HG03469 (cell line): Measurements from ENCODE around the gene NARS2.
"Not testable (repeated sequence)": the region's sequence is repeated elsewhere in the genome, so short reads cannot be mapped to it uniquely, and the experiment has no call there.

Experiments
- ATAC-seq: cut with Tn5 transposase; IDR thresholded peaks from one replicate; pipeline ENCODE4 v1.9.1; 2021; ENCODE audit warnings: mild to moderate bottlenecking, moderate library complexity, moderate number of reproducible peaks; ENCODE audit not compliant: unreplicated experiment

The NARS2 gene

DNA sequence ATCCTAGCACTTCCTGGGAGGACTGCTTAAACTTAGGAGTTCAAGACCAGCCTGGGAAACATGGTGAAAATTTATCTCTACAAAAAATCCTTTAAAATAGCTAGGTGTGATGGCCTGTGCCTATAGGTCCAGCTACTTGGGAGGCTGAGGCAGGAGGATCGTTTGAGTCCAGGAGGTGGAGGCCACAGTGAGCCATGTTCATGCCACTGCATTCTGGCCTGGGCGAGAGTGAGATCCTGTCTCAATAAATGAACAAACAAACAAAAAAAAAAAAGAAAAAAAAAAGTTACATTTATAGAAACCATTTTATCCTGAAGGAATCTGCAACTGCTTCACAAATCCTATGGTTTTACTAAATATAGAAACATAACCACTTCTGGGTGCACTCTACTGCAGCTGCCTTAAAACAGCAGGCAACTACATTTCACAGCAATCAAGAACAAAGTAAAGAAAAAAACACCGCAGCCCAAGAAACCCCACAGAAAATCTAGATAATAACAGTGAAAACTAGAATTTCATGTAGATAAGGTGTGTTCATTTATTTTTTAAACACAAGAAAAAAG lies 81.2 kb downstream of the NARS2 start:
- no peak for ATAC-seq

DNA sequence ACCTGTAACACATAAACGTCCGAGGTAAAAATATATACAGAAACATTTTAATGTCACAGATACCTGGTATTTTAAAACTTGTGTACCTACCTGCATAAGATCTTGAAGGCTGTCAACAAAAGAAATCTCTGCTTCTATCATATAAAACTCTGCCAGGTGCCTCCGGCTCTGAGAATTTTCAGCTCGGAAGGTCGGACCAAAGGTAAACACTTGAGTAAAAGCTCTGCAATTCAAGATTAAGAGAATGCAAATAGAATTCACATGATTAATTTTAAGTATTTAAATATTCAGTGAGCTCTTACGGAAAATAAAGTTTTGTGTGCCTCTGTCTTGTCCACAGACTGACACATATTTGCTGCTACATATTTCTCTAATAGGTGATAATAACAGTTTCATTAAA lies 81.7 kb downstream of the NARS2 start:
- ATAC-seq: no peak

DNA sequence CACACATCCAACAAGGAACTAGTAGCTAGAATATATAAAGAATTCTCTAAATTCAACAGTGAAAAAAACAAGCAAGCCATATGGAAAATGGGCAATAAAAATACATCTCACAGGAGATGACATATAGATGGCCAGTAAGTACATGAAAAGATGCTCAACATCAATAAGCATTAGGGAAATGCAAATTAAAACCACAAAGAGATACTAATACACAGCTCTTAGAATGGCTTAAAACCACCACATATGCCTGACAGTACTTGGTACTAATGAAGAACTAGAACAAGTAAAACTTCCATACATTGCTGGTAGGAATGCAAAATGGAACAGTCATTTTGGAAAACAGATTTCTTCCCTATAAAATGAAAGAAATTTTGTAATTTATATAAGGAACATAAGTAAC lies 85.5 kb downstream of the NARS2 start:
- ATAC-seq: no peak

DNA sequence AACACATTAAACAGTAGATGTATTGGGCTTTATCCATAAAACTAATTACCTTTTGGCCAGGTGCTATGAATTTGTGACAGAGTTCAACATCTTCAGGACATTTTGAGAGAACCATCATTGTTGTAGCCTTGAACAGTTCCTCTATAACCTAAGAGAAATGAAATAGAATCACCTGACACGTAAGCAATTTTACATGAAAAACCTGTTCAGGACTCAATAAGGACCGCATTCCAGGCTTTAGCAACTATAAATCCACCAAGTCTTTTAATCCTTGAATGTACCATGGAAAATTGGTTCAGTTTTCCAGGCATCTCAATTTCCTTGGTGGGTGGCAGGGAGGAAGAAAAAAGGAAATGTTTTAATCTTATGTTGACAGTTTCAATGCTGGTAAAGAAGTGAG lies 96.1 kb downstream of the NARS2 start:
- ATAC-seq: no peak

DNA sequence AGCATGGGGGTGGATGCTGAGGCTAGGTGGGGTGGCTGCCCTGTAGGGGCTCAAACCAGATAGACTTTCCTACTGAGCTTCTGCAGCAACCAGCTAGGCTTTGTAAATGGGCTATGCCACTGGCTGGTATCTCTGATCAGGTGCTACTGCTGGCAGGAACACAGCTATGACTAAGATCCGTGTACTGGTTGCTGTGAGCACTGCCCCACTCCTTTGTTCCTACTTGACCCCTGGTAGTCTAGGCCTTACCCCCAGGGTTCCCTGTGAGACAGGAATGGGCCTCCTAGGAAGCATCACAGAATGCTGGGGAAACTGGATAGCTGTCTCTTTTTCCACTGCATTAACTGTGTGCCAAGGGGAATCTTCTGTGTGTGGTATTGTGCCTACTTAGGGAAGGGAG lies 98.6 kb downstream of the NARS2 start:
- ATAC-seq: no peak

DNA sequence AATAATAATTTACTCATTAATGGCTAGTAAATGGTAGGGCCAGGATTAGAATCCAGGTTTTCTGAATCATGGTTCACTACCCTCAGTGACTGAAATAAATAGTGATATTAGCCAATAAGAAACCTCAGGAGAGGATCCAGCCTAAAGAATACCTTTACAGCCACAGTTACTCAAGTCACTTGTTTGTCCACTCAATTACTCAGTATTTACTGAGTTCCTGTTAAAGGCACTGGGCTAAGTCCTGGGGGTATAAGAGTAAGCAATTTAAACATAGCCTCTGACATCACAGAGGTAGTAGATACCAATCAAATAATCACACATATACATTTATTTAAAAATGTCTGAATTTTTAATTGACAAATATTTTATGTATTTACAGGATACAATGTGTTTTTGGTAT lies 100.2 kb downstream of the NARS2 start:
- ATAC-seq: no peak

DNA sequence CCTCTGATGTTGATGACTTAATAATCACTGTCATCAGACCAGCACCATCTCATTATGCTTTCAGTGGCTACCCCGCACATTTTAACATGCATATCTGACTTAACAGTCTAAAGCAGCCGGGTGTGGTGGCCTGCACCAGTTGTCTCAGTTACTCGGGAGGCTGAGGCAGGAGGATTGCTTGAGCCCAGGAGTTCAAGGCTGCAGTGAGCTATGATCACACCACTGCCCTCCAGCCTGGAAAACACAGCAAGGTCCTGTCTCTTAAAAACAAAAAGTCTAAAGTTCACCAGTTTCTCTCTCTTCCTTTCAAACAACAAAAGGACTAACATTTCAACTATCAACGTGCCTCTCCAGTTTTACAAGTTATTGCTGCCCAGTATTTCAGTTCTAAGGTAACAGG lies 101.8 kb downstream of the NARS2 start:
- ATAC-seq: no peak

DNA sequence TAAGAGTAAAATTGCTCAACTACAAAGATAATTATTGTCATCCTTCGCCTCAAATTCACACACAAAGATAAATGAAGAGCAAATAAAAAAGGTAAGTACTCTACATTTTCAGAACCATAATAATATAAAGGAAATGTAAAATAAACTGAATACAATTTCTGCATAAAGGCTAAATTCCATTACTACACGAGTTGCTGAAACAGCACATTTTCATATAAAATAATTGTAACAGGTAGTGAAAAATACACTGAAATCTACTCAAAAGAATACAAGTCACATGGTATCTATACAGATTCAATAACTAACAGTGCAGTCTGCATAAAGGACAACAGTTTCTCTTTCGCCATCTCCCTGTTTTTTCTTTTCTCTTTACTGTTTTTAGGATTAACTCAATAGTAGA lies 102.3 kb downstream of the NARS2 start:
- no peak for ATAC-seq

DNA sequence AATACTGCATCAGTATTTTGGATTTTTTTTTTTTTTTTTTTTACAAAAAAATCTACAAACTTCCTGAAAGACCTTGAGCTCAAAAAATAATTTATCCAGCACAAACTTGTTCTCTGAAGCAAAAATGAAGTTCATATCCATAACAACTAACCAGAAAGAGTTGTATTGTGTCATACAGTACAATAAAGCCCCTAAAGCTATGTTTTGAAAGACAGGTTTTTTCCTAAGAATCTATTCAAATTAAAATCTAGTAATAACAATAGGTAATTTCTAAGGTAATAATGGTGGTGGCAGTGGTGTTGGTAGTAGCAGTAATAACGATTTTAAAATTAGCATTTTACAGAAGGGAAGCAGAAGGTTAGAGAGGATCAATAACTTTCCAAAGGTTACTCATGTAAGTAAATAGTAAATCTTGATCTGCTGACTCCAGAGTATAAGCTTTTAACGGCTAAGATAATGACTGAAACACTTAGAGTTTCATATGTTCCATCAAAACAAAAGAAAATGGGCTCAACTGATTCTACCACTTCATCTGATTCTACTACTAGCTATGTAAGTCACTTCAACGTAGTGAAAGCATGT lies 103.7 kb downstream of the NARS2 start:
- ATAC-seq: no peak

DNA sequence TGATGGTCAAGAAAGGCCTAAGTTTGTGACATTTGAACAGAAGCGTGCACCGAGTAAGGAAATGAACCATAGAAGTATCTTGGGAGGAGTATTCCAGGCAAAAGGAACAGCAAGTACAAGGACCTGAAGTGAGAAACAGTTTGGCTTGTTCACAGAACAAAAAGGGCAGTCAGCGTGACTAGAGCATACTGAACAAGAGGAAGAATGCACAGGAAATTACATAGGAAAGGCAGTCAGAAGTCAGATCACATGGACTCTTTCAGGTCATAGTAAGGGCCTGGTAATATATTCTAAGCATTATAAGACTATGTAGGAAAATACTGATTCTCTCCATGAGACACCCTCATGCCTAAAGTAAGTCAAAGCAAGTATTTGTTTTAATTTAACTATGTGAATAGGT lies 104.8 kb downstream of the NARS2 start:
- no peak for ATAC-seq

DNA sequence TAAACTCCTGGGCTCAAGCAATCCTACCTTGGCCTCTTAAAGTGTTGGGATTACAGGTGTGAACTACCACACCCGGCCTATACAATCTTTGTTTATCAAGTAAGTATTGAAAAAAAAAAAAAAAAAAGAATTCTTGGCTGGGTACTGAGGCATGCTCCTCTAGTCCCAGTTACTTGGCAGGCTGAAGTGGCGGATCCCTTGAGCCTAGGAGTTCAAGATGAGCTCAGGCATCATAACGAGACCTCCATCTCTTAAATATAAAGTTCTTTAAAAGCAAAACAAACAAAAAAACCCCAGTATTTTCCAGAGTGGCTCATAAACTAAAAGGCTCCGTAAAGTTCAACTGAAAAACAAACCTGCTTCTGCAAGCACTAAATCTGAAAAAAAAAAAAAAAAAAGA lies 106.7 kb downstream of the NARS2 start:
- ATAC-seq: no peak

DNA sequence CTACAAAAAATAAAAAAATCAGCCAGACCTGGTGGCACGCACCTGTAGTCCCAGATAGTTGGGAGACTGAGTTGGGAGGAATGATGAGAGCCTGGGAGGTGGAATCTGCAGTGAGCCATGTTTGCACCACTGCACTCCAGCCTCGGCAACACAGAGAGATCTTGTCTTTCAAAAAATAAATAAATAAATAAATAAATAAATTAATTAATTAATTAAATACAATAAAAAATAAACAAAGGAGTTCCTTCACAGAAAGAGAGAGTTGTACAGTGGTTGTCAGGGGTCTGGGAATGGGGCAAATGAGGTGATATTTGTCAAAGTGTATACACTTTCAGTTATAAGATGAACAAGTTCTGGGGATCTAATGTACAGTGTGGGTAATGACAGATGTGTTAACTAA lies 107.3 kb downstream of the NARS2 start:
- ATAC-seq: no peak

DNA sequence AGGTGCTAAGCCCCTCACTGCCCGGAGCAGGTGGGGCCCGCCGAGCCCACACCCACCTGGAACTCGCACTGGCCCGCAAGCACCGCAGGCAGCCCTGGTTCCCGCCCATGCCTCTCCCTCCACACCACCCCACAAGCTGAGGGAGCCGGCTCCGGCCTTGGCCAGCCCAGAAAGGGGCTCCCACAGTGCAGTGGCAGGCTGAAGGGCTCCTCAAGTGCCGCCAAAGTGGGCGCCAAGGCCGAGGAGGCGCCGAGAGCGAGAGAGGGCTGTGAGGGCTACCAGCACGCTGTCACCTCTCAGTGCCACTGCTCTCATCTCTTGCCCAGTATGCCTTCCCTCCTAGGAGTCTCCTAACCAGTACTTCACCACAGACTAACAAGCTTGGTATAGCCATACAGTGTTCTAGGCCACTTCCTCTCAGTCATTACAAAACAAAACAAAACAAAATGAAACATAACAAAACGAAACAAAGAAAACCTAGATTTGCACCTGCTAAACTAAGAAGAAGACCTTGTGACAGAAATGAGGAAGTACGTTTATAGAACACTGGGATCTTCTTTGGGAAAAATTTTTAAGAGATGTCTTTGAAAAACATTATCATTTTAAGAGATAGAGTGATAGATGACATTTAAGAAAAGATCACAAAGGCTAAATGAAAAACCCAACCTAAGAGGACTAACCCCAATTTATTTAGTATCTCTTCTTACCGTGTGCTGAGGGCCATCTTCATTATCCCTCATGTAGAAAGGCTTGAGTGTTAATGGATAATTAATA lies 109.3 kb downstream of the NARS2 start:
- ATAC-seq: peak; percentile 98

DNA sequence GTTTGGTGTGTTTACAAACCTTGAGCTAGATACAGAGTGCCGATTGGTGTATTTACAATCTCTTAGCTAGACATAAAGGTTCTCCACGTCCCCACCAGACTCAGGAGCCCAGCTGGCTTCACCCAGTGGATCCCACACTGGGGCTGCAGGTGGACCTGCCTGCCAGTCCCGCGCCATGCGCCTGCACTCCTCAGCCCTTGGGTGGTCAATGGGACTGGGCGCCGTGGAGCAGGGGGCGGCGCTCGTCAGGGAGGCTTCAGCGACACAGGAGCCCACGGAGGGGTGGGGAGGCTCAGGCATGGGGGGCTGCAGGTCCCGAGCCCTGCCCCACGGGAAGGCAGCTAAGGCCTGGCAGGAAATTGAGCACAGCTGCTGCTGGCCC lies 109.9 kb downstream of the NARS2 start:
- ATAC-seq: not testable (repeated sequence)

DNA sequence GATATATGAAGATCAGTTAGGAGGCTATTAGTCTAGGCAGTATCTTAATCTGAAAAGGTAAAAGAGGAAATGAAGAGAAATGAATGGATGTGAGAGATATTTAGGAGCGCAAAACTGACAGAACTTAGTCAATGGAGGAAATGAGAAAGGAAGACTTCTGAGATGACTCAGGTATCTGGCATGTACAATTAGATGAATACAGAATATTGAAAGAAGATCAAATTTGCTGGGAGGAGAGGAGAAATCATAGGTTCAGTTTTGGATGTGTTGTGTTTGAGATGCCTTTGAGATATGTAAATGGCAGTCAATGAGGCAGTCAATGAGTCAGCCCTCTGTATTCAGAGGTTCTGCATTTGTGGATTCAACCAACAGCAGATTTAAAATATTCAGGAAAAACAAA lies 114.2 kb downstream of the NARS2 start:
- no peak for ATAC-seq

DNA sequence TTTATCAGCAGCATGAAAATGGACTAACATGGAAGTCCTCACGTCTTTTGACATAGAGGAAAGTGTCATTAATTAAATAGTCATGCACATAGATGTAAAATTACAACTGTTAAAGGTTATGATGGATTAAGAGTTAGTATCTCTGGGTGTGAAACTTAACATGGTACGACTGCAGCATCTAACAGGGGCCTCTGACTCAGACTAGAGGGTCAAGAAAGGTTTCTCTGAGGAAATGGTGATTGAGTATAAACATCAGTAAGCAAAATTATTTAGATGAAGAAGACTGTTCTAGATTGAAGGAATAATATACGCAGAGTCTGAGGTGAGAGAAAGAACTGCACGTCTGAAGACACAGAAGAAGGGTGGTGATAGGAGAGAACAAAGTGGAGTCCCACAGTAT lies 114.9 kb downstream of the NARS2 start:
- ATAC-seq: no peak

DNA sequence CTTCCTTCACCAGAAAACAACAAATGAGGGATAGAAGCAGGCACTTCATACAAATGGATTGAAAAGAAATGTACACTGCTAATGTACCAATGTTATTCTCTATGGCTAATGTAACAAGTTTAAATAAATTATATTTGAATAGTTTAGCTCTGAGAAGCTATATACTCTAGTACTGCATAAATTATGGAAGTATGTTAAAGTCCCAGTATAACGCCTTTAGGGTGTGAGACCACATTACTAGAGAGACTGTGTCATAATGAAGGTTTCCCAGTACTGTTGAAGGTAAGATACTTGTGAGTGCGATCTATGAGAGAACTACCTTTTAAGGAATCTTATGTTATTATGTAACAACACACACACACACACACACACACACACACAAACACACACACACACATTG lies 117.2 kb downstream of the NARS2 start:
- ATAC-seq: no peak

DNA sequence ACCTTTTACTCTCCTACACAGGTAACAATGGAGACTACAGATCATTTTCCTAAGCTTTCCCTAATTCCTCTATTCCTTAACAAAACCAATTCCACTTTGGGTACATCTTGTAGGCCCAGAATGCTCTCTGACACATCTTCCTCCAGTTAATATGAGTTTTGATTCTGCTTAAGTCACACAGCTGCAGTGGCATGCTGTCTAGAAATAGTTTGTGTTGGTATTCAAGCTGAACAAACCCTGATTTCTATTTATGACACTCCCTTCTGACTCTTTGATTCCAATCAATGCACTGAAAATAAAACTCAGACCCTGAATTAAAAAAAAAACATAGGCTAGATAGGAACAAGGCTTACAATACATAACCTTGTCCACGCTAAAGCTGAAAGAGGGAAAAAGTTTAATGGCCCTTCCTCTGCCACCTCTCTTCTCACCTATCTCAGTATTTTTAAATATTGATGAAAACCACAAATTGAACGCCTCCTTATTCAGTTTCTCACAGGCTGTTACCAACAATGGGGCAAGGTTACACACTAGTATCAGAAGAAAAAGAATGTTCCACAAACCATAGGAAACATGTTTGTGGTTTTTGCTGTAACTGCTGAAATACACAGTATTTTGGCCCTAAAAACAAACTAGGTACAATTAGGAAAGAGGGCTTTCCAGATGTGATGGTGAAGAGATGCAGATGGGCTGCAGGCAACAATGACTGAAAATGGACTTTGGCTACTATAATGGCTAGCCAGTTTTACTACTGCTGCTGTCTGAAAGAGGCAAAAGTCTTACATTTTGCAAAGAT lies 121.3 kb downstream of the NARS2 start:
- no peak for ATAC-seq

DNA sequence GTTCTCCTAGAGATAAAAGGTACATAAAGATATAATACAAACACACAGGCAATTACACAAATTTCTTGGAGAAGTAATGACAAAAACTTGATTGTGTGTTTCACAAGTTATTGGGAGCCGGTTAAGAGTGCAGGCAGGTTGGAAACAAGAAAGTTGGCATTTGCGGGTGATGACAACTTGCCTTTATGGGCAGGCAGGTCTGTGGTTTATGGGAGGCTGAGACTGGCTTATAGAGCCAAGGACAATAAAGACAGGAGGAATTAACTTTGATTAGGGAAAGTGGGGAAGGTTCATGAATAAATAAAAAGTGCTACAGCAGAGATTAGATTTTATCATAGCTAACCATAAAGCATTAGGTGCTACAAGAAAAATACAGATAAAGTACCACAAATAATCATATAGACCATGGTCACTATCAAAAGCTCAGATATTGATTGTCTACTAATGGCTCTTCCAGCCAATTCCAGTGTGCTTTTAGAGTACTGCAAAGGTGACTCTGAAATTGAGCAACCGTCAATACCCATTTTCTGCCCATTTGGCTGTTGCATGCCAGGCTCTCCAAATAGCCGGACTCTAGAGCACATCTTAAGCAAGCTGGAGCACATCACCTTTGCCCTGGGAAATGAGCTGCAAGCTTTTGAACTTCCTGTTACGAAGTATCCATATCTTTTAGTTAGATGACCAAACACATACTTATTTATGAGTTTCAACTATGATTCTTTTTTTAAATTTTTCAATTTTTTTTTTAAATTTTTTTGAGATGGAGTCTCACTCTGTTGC lies 123.1 kb downstream of the NARS2 start:
- no peak for ATAC-seq

DNA sequence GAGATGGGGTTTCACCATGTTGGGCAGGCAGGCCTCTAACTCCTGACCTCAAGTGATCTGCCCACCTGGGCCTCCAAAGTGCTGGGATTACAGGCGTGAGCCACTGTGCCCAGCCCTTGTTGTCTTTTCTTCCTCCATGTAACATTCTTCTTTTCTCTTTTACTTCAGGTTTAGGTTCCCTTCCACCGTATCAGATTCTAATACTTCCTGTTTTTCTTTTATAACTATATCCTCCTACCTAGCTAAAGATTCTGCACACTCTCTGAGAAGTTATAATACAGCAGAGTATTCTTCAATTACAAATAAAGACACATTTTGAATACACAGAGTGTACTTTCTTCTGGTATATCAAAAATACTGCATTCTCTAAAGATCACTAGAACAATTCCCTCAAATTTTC lies 123.8 kb downstream of the NARS2 start:
- ATAC-seq: no peak

DNA sequence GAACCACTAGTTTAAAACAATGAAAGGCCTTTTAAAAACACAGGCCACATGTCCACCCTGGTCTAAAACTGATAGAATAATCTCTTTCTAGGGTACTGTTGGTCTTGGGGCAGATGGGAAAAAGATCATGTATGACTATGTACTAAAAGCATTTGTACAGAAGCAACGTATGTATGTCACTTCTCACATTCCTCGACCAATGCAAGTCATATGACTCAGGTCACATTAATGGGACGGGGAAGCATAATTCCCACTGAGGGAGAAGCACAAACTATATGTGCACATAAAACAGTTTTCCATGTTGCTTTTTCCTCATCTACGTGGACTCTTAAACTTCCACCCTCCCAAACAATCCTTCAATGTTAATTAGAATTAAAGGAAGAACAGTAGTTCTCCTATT lies 124.8 kb downstream of the NARS2 start:
- ATAC-seq: no peak
